Effector memory CD4-positive, alpha-beta T cell (primary cell): ENCODE results near the gene DFFA.

Source experiments
- DNase-seq, 3 donors: peaks; one replicate each; pipeline ENCODE4 v3.0.0-alpha.2; 2020
- H3K27ac ChIP-seq: 2 replicates; pipeline ENCODE4 v1.7.0; 2013; ENCODE audit warnings: mild to moderate bottlenecking, low read length, moderate library complexity; ENCODE audit not compliant: insufficient read depth, poor library complexity, severe bottlenecking
- H3K27me3 ChIP-seq: replicated peaks from 2 replicates; pipeline ENCODE4 v1.7.0; 2013; ENCODE audit warnings: mild to moderate bottlenecking, low read length; ENCODE audit not compliant: insufficient read depth, control insufficient read depth, poor library complexity, severe bottlenecking
- H3K36me3 ChIP-seq: 2 replicates; pipeline ENCODE4 v1.7.0; 2013; ENCODE audit warnings: mild to moderate bottlenecking, low read length, moderate library complexity; ENCODE audit not compliant: control insufficient read depth, insufficient read depth
- H3K4me1 ChIP-seq: 2 replicates; pipeline ENCODE4 v1.7.0; 2013; ENCODE audit warnings: low read length, mild to moderate bottlenecking; ENCODE audit not compliant: control insufficient read depth, insufficient read depth, poor library complexity, severe bottlenecking
- H3K4me3 ChIP-seq: 2 replicates; pipeline ENCODE4 v1.7.0; 2013; ENCODE audit warnings: low read length, low read depth, mild to moderate bottlenecking; ENCODE audit not compliant: insufficient read depth, poor library complexity, severe bottlenecking
- H3K9me3 ChIP-seq: 2 replicates; pipeline ENCODE4 v1.7.0; 2013; ENCODE audit warnings: mild to moderate bottlenecking, low read length, moderate library complexity; ENCODE audit not compliant: control insufficient read depth
- total RNA-seq, 3 donors: gene quantifications; one replicate each; lab custom pipeline; 2026; lab: John Stamatoyannopoulos, UW

The DFFA gene, protein sequence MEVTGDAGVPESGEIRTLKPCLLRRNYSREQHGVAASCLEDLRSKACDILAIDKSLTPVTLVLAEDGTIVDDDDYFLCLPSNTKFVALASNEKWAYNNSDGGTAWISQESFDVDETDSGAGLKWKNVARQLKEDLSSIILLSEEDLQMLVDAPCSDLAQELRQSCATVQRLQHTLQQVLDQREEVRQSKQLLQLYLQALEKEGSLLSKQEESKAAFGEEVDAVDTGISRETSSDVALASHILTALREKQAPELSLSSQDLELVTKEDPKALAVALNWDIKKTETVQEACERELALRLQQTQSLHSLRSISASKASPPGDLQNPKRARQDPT
- 26.0 to 37.9 (median 36.0) reads per million in 3 donors for total RNA-seq

DNA sequence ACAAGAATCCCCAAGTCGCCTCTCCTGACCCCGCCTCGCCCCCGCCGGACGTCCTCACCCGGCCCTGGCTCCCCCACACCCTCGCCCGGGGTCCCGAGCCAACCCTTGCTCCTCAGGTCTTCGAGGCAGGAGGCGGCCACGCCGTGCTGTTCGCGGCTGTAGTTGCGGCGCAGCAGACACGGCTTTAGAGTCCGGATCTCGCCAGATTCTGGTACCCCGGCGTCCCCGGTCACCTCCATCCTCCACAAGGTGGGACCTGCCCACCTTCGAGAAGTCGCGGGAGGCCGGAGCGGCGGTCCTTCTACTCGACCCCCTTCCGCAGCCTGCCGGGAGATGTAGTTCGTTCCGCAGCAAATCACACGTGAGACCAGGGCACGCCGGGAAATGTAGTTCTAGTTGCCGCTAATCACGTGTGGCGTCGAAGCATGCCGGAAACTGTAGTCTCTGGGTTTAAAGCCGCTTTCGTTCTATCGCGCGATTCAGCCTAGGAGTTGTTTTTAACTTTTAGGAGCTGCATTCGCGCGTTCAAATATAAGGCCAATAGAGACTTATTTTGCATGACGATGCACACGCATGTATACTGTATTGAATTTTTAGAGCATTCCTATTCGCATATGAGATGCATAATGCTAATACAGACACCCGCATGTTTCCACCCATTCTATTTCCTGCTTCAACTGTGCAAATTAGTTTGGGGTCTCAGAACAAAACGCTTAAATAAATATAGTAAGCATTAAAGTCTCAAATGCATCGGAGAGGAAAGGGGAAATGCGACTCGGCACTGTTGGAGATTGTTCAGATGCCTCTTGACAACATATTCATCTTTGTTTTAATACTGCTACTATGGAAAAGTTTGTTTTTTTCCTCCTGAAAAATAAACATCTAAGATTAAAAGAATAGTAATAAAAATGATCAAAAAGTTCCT lies at the start of gene DFFA:
TSS of gene DFFA (minus strand) at position 310 of the 925 bp plus-strand sequence. CDS start at position 239, 71 bp downstream.
- Histone ChIP-seq H3K9me3 (no peaks in the 10 kb centered on the region), H3K4me1 (peaks cover 21% of the 10 kb centered on the region), H3K27ac (peak within 1 kb of the TSS; percentile 67), H3K4me3 (peak within 1 kb of the TSS; percentile 72), H3K36me3 (peaks cover 15% of the 10 kb centered on the region), H3K27me3 (no peaks in the 10 kb centered on the region)
- peak; percentile 77 to 86 (median 83) for DNase-seq

DNA sequence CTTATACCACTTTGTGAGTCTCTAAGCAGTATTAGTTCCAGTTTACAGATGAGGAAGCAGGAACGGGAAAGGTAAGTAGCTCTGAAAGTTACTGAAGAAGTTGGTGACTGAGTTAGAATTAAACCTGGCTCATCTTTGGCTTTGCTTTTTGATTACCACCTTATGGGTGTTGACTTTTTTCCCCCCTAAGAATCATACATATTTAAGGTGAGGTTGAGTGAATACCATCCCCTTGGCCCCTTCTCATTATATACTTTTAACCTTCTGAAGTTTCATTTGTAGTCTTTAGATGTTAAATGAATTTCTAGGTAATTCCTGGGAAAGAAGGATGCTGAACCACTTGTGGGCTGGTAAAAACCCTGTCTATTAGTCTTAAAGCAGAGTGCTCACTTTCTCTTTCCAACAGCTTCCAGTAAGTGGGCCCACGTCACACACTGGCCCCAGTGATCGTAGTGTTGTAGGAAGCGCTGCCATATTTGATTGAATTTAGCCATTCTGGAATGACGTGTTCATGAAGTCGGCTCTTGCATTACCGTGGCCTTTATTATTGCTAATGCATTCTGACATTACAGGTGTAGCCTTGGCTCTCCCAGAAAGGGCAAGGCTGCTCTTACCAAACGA lies 49.3 kb upstream of the DFFA start:
- no peaks in the 10 kb centered on the region for H3K9me3 ChIP-seq
- H3K27ac ChIP-seq, result no peak overlapping the region
- no peak for DNase-seq
- H3K27me3 ChIP-seq, result no peaks in the 10 kb centered on the region
- H3K4me1 ChIP-seq, result peaks cover under 1% of the 10 kb centered on the region
- H3K4me3 ChIP-seq, result no peak overlapping the region
- H3K36me3 ChIP-seq, result no peaks in the 10 kb centered on the region

DNA sequence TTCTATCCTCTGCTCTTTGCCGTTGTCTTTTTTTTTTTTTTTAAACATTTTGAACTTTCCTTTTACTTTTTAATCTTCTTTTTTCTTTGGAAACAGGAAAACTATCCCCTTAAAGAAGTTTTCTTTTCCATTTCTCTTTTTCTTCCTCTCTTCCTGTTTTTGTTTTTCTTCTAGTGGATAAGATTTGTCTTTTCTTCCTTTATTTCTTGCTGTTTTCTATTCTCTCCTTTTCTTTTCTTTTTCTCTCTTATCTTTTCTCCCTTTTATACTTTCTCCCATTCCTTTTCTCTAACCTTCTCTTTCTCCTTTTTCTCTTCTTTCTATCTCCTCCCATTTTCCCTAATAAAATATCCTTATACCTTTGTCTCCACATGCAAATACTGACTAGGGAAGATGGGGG lies 48.6 kb upstream of the DFFA start:
- H3K4me1 ChIP-seq, result peaks cover 7% of the 10 kb centered on the region
- no peaks in the 10 kb centered on the region for H3K27me3 ChIP-seq
- no peak for DNase-seq
- H3K9me3 ChIP-seq, result no peaks in the 10 kb centered on the region
- no peaks in the 10 kb centered on the region for H3K36me3 ChIP-seq
- no peak overlapping the region for H3K27ac ChIP-seq
- H3K4me3 ChIP-seq, result no peak overlapping the region

DNA sequence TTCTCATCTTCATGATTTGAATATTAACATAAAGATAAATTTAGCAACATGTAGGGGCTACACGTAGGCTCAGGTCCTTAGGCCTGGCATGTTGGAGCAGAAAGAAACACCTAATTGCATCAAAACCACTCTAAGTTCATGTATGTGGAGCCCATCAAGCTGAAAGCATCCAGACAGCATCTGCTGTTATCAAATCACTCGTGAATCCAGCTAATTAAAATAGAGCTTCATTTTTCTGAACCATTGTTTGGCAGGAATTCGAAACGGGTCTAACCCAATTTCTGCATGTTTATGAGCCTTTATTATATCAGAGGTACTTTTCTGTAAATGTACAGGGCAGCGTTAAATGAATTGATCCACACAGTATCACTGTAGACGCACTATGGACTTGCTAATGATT lies 48.2 kb upstream of the DFFA start:
- Histone ChIP-seq H3K27ac (no peak overlapping the region), H3K9me3 (no peaks in the 10 kb centered on the region)

DNA sequence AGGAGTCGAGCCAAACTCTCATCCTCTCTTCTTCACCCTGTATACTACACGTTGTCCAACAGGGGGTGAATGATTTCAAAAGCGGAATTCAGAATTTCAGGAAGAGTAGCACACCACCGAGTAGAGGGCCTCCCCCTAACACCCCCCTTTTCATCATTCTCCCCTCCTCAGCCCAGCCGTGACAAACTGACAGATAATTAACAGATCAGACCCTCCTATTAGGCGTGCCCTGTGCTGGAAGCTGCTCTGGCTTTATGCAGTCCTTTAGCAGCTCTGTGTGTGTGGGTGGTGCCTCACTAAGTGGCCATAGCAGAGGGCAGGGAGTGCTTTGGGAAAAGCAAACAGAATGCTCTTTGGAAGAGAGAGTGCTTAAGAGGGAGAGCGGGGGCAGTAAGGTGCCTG lies 46.7 kb upstream of the DFFA start:
- H3K4me1 ChIP-seq, result peaks cover 25% of the 10 kb centered on the region
- H3K27ac ChIP-seq, result no peak overlapping the region

More for the DNA sequence above, 48.2 kb upstream of the DFFA start:
- DNase-seq, result no peak
- H3K36me3 ChIP-seq, result no peaks in the 10 kb centered on the region
- H3K4me1 ChIP-seq, result peaks cover 12% of the 10 kb centered on the region
- no peak overlapping the region for H3K4me3 ChIP-seq
- H3K27me3 ChIP-seq, result no peaks in the 10 kb centered on the region

DNA sequence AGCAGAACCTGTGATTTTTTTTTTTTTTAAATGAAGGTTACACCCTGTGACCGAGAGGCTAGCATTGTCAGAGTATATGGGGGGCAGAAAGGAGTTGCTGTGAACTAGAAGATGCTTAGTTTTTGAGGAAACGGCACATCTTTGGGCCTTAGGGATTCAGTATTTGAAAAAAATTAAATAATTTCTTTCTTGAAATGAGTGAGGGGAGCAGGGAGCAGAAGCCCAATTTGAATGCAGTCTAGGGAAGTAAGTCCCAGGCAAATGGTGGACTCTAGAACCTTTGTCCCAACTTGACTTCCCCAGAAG lies 45.3 kb upstream of the DFFA start:
- peaks cover 38% of the 10 kb centered on the region for H3K4me1 ChIP-seq
- DNase-seq, result no peak
- H3K27me3 ChIP-seq, result no peaks in the 10 kb centered on the region
- H3K4me3 ChIP-seq, result no peak overlapping the region
- no peaks in the 10 kb centered on the region for H3K36me3 ChIP-seq
- H3K27ac ChIP-seq, result no peak overlapping the region
- H3K9me3 ChIP-seq, result no peaks in the 10 kb centered on the region

More for the DNA sequence above, 46.7 kb upstream of the DFFA start:
- Histone ChIP-seq H3K4me3 (no peak overlapping the region), H3K36me3 (no peaks in the 10 kb centered on the region), H3K9me3 (no peaks in the 10 kb centered on the region), H3K27me3 (no peaks in the 10 kb centered on the region)
- no peak for DNase-seq

DNA sequence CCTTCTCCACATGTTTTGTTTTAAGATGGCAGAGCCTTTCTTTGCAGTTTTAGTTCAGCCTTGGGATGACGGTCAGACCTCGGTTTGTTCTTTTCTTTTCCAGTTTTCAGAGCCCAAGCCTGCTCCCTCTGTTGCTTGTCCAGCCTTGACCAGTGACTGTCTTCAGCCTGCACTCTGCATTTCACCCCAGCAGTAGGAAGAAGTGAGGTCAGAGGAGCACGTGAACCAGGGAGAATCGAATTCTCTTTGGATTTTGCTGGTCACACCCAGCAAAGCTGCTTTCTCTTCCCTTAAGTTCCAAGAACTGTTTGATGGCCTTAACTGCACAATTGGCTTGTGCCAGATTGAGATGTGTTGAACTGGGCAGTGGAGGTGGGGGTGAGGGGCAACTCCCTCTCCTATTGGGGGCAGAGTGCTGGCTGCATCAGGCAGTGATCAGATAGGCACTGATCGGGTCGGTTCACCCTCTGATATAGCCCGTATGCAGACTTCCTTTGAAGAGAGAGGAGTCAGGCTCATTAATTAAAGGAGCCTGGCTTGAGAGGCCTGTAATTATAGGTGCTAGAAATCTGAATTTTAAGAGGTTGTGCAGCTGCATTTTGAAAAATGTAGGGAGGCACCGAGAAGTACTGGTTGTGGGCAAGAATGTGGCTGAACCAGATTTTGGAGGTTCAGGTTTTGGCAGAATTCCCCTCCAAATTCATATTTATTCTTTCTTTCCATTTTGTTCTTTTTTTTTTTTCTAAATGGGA lies 44.8 kb upstream of the DFFA start:
- Histone ChIP-seq H3K4me3 (no peak overlapping the region), H3K27ac (no peak overlapping the region), H3K4me1 (peaks cover 43% of the 10 kb centered on the region), H3K36me3 (no peaks in the 10 kb centered on the region), H3K27me3 (no peaks in the 10 kb centered on the region), H3K9me3 (no peaks in the 10 kb centered on the region)
- no peak for DNase-seq

DNA sequence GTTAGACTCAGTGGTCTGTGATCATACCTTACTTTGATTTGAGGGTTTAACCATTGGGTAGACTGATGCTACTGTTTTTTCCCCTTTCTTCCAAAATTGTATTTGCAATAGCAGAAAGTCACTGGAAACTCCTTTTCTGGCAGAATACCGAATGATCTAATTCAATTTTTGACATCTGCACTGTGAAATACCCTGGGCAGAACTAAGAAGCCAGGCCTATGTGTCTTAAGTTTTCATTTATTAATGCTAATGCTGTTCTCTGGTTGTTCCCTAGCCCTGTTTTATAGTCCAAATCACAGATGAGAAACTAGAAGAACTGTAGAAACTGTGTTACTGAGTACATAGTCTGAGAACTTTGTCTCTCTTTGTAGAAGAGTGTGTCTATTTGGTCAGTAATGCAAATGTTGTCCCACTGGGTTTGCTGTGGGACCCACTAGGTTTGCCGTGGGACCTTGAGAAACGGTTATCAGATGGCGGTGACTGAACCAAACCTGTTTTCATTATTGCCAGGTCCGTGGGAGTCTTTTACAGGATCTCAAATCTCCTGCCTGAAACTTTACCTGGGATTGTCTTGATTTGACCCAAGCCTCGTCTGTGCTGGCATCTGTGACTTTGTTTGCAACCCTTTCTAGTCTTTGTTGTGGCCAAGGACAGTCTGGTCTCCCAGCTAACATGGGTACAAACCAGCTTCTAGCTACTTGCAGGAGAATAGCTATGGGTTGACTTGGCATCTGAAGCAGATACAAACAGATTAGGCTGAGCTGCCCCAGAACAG lies 43.8 kb upstream of the DFFA start:
- no peaks in the 10 kb centered on the region for H3K36me3 ChIP-seq
- H3K27me3 ChIP-seq, result no peaks in the 10 kb centered on the region
- no peak for DNase-seq
- H3K9me3 ChIP-seq, result no peaks in the 10 kb centered on the region
- no peak overlapping the region for H3K27ac ChIP-seq
- H3K4me3 ChIP-seq, result no peak overlapping the region
- peaks cover 53% of the 10 kb centered on the region for H3K4me1 ChIP-seq
